Brain pericyte (primary cell): ENCODE data around the gene SLC16A12.
A peak's percentile ranks its signal among the peaks of the same experiment; 100 is the strongest.
"Not testable (repeated sequence)": the region's sequence is repeated elsewhere in the genome, so short reads cannot be mapped to it uniquely, and the experiment has no call there.

Experiments used
- DNase-seq: peaks from one replicate; pipeline ENCODE4 v3.0.0-alpha.2; 2012; ENCODE audit warnings: low read depth, low spot score

The SLC16A12 gene

GRCh38 chr10:89548673-89549072 is 13.3 kb upstream of the SLC16A12 start:
- DNase-seq: no peak

GRCh38 chr10:89547853-89548513 is 12.6 kb upstream of the SLC16A12 start:
- no peak for DNase-seq

GRCh38 chr10:89546651-89547050 is 11.3 kb upstream of the SLC16A12 start:
- DNase-seq: not testable (repeated sequence)

- no peak for DNase-seq
Observed at GRCh38 chr10:89543841-89544240, 8.4 kb upstream of the SLC16A12 start.

GRCh38 chr10:89540420-89540949 is 5.1 kb upstream of the SLC16A12 start:
- DNase-seq: no peak

GRCh38 chr10:89537364-89537763 is 2.0 kb upstream of the SLC16A12 start:
- no peak for DNase-seq

- no peak for DNase-seq
Observed at GRCh38 chr10:89536013-89536354, 590 bp upstream of the SLC16A12 start.

GRCh38 chr10:89534826-89535166 is 598 bp downstream of the SLC16A12 start:
- no peak for DNase-seq

- no peak for DNase-seq
Observed at GRCh38 chr10:89532476-89532875, 2.9 kb downstream of the SLC16A12 start.

- no peak for DNase-seq
Observed at GRCh38 chr10:89531359-89531758, 4.0 kb downstream of the SLC16A12 start.

GRCh38 chr10:89529711-89530110 is 5.7 kb downstream of the SLC16A12 start:
- not testable (repeated sequence) for DNase-seq

- DNase-seq: no peak
Observed at GRCh38 chr10:89526358-89526757, 9.0 kb downstream of the SLC16A12 start.

GRCh38 chr10:89525556-89525955 is 9.8 kb downstream of the SLC16A12 start:
- no peak for DNase-seq

- DNase-seq: no peak
Observed at GRCh38 chr10:89524279-89524678, 11.1 kb downstream of the SLC16A12 start.

GRCh38 chr10:89523274-89523673 is 12.1 kb downstream of the SLC16A12 start:
- DNase-seq: no peak

GRCh38 chr10:89522463-89522862 is 12.9 kb downstream of the SLC16A12 start:
- no peak for DNase-seq

GRCh38 chr10:89521368-89521767 is 14.0 kb downstream of the SLC16A12 start:
- peak; percentile 57 for DNase-seq

- DNase-seq: no peak
Observed at GRCh38 chr10:89520706-89521105, 14.7 kb downstream of the SLC16A12 start.

- peak; percentile 95 for DNase-seq
Observed at GRCh38 chr10:89518876-89519842, 16.2 kb downstream of the SLC16A12 start.

- no peak for DNase-seq
Observed at GRCh38 chr10:89518108-89518507, 17.3 kb downstream of the SLC16A12 start.

- no peak for DNase-seq
Observed at GRCh38 chr10:89516149-89516832, 19.1 kb downstream of the SLC16A12 start.
